Activated CD8-positive, alpha-beta memory T cell treated with anti-CD3 and anti-CD28 coated beads, Interleukin-2, amount 50 U/mL, for 24 hours (primary cell): ENCODE data around the gene CD151.

Experiments used
- DNase-seq: peaks from one replicate; pipeline ENCODE4 v3.0.0-alpha.2; 2020; ENCODE audit errors: extremely low read depth

The CD151 gene

DNA sequence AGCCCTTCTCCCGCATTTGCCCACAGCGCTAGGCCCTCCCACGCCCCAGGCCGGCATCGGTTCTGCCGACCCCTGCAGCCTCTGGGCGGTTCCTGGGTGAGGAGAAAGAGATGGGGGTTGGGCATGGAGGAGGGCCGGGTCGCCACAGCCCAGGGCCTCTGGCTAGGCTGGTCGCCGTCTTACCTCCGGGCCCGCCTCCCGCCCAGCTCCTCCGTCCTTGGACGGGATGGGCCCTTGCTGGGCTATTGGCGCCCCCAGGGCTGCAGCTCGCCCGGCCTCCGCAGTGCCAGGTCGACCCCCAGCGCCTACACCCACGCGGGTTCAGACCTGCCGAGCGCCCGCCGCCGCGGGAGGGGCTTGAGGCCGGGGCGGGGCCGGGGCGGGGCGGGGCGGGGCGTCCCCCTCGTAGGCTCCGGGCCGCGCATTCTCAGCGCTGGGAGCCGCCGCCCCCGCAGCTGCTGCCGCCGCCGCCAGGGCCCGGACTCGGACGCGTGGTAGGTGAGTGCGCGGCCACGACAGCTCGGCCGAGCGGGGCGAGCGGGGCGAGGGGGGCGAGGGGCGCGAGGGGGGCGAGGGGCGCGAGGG is at the start of gene CD151:
TSS of gene CD151 (plus strand) at position 424 of the 585 bp plus-strand sequence. CDS start 3,118 bp downstream, outside the sequence.
- no peak for DNase-seq

DNA sequence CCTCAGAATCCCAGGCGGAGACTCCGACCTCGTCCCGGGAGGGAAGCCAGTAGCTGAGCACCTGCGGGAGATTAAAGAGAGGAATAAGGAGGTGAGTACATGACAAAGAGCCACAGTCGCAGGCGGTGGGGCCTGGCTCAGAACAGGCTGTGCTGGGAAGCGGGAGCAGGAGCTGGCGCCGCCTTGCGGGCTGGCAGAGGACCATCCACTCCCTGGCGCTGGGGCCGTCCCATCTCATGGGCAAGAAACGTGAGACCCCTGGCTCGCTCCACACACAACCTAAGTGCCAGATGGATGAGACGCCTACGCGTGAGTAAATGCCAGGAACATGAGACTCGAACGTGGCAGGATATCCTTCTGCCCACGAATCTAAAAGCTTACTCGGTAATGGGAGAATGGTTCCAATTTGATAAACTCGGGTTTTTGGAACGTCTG is 49.2 kb upstream of the CD151 start:
- DNase-seq, result no peak

DNA sequence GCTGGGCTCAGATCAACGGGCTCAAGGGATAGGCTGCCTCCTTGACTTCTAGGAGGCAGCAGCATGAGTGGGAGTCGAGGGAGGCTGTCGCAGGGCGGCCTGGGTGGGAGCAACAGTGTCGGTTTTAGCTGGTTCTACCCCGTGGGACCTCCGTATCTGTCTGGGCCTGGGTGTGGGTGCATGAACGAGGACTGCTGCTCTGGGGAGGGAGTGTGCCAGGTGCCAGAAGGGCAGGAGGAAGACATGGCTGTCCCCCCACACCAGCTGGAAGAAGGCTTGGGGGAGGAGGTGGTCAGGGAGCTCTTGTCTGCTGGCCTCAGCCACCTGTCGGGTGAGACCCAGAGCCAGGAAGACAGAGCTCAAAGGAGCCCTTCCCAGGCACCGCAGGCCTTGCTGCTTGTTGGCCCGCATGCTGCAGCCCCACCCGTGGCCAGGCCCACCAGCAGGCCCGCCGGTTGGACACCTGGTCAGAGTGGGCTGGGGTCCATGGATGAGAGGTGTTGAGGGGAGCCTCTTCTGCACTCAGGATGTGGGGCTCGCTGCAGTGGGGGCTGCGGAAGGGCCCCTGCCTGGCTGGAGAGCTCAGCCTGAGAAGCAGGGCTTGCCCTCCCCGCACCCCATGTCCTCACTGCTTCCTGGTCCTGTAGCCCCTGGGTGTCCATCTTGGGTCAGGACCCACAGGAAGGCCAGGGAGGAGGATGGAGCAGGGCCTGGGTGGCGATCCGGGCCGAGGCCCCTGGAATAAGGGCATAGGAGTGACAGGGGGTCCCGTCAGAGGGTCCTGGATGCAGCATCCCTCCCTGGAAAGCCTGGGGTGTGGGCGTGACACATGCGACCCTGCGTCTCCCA is 46.3 kb upstream of the CD151 start:
- DNase-seq, result no peak

- DNase-seq, result no peak
Observed at GRCh38 chr11:787084-787675, 45.6 kb upstream of the CD151 start.

DNA sequence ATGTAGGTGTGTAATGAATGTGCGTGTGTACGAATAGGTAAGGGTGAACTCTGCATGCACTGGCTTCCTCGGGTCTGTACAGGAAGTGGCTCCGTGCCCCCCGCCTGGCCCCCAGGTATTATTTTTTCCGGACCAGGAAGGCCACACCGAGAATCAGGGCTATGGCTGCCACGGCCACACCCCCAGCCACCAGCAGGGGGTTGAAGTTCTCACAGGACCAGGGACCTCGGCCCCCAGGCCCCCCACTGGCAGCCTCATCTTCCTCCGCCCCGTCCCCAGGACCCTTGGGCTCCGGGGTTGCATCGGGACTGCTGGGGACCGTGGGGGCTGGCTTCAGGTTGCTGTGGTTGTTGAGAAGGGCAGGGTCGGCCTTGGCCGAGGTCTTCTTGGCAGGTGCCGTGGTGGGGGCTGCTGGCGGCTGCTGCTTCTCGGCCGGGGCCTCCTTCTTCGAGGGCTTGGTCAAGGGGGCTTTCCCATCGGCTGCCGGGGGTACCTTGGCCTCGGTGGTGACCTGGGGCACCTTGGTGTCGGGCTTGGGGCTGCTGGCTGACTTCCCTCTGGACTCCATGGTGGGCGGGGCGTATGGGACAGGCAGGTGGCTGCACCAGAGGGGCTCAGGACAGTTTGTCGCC is 44.6 kb upstream of the CD151 start:
- no peak for DNase-seq

DNA sequence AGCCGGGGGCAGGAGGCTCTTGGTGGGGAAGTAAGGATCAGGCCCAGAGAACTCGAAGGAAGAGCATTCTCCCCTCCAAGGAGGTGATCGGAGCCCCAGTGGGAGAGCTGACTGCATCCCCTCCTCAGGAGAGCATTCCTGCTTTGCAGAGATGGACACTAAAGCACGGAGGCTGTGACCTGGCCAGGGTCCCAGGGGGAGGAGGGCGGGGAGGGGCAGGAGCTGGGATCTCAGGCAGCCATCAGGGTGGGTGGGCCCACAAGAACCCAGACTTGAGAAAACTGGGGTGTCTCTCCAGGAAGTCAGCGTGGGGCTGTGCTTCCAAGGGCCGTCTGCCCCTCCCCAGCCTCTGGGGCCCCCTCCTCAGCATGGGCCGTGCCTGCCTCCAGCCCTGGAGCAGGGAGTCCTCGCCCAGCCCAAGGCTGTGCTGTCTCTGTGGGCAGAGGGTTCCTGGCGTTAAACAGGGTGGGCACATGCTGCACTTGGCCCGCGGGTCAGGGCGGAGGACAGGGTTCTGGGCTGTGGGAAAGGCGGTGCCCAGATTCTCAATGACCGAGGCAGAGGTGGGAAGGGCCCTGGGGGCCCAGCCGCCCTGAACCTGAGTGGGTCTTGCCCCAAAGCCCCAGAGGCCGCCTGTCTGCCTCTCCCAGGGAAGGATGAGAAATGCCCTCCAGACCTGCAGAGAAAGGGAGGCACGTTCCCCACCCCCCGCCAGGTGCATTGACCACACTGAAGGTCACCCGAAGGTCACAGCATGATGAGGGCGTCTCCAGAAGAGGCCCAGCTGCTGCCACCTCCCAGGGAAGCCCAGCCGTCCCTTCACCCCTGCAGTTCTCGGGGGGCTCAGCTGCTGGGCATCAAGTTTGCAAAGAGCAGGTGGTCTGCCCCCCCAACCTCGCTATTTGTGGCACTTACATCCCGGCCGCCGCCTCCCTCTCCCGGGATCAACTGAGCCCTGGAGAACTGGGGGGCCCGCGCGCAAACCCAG is 43.5 kb upstream of the CD151 start:
- DNase-seq, result no peak

- DNase-seq, result no peak
Observed at GRCh38 chr11:789943-790342, 42.8 kb upstream of the CD151 start, which contains the start of gene CEND1. Gene CEND1 (minus strand): TSS chr11:790090. CDS start chr11:788576, 1,514 bp downstream.

DNA sequence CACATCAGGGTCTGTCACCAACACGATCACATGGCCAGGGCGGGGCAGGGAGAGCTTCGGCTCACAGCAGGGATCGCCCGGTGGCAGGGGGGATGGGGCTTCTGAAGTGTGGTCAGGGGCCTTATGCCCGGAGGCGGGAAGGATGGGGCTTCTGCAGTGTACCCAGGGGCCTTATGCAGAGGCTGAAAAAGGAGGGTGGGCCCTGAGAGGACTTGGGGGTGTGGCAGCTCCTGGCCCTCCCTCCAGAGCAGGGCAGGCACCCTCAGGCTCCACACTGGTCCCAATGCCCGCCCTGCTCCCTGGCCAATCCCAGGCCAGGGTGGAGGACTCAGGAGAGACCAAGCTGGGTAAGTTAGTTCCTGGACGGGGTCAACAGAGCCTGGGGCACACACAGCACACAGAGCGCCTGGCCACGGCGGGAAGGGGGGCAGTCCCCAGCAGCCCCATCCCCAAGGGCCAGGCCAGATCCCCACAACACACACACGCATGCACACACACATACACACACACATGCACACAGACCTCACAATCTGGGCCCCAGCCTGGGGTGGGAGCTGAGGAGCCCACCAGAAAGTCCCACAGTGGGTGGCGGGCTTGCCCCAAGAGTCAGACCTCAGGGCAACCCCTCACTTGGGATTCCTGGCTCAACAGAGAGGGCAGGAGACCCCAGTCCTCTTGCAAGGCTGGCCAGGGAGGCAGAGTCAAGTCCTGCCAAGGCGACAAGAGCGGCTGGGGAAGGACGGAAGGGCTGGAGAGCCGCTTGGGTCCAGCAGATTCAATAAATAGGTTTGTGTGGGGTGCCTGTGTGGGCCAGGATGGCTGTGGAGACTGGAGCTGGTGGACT is 41.8 kb upstream of the CD151 start:
- DNase-seq, result no peak

GRCh38 chr11:791658-792534 is 40.9 kb upstream of the CD151 start:
- no peak for DNase-seq

DNA sequence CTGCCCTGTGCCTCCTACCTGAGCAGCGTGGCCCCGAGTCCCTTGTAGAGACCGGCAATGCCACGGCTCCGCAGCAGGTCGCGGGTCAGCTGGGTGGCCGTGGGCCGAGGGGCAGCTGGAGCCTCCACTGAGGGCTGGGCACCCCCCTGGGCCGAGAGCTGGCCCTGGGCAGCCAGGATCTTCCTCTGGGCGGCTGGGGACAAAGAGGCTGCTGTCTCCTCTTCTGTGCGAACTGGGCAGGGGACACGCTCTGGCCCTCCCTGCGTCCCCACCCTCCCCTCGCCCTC is 40.3 kb upstream of the CD151 start:
- no peak for DNase-seq

DNA sequence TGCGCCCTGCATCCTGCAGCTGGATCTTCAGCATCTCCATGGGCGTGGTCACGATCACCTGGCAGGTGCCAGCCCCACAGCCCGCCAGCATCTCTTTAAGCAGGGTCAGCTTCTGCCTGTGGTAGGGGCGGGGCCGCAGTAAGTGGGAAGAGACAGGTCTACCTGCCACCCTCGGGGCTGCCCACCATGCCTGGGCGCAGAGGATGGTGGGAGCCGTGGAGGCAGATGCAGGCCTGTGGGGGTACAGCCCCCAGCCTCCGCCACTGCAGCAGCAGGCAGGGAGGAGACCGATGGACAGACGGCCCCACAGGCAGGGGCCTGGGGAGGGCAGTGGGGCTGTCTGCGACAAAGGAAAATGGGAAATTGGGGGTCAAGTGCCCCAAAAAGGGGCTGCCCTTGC is 39.9 kb upstream of the CD151 start:
- DNase-seq, result no peak

DNA sequence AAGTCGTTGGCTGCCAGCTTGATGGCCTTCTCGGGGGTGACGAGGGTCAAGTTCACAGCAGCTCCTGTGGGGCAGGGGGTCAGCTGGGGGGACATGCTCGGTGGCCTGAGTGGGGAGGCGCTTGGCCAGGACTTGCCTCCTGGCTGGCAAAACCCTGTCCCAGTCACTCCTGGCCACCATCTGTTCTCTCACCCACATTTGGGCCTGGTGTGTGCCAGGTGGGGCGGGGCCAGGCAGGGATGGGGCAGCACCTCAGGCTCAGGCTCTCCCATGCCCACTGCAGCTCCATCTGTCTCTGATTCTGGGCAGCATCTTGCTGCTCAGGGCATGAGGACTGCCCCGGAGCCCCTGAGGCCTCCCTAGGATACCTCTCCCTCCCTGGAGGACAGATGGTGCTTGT is 39.2 kb upstream of the CD151 start:
- no peak for DNase-seq

DNA sequence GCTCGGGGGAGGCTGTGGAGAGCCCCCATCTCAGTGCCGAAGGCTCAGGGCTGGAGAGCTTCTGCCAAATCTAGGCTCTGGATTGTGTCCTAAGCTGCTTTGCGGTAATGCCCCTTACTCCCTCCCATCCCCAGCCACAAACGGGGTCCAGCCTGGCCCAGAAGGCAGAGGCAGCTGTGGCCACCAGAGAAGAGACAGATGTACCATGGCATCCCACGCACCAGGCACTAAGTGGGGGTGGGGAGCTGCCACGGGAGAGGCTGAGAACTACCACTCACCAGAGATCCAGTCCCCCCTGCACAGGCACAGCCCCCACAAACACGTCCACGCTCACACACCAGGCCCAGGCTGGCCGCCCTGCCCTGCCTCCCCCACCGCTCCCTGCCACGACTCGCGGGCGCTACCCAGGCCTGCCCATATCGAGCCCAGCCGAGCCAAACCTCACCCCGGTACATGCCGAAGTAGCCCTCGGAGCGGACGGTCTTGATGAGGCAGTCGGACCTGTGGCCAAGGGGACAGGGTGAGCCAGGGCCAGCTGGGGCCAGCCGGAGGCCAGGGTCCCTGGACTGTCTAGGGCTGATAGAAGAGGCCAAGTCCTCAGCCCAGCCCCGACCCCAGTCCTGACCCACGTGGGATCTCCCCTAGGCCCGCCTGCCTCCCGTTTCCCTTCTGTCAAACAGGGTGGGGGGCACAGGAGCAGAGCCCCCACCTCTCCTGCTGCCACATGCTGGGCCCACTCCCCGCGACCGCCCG is 38.6 kb upstream of the CD151 start:
- no peak for DNase-seq

- no peak for DNase-seq
Observed at GRCh38 chr11:794766-795633, 37.8 kb upstream of the CD151 start.

- peak; percentile 68 for DNase-seq
Observed at GRCh38 chr11:795634-796564, 36.9 kb upstream of the CD151 start.

GRCh38 chr11:796565-797295 is 36.0 kb upstream of the CD151 start:
- no peak for DNase-seq
